Thyroid gland (tissue), 4 donors: ENCODE results near the gene CCND3. TPM values are rescaled to one million over a fixed set of nuclear protein-coding genes. Genes with fewer than 3 reads are reported as not detected.

Experiments used
- DNase-seq, 2 donors: peaks; one replicate each; pipeline ENCODE4 v3.0.0-alpha.2; 2019
- H3K27ac ChIP-seq, 3 donors: fragments of 200-600 bp; sonication (generic); 1 replicate in 2 of 3; 2 replicates in 1 of 3; pipeline ENCODE4 v1.5.1; 2016 to 2019; ENCODE audit warnings: mild to moderate bottlenecking in 1 of 3, moderate library complexity in 1 of 3
- H3K27me3 ChIP-seq: fragments of 200-600 bp; sonication (generic); one replicate; pipeline ENCODE4 v1.5.1; 2019
- H3K36me3 ChIP-seq, 2 donors: fragments of 200-600 bp; sonication (generic); one replicate each; pipeline ENCODE4 v1.5.1; 2016 to 2019
- H3K4me1 ChIP-seq, 2 donors: fragments of 200-600 bp; sonication (generic); one replicate each; pipeline ENCODE4 v1.5.1; 2017 to 2019
- H3K4me3 ChIP-seq, 3 donors: fragments of 200-600 bp; sonication (generic); replicated peaks in 1 of 3; 1 replicate in 2 of 3; 2 replicates in 1 of 3; pipeline ENCODE4 v1.5.1; 2016; ENCODE audit warnings: mild to moderate bottlenecking in 1 of 3
- H3K9me3 ChIP-seq: fragments of 200-600 bp; sonication (generic); one replicate; pipeline ENCODE4 v1.5.1; 2017
- CTCF ChIP-seq, 6 experiments: fragments of 200-600 bp in 3 of 6; fragments of 450-650 bp in 3 of 6; sonication (generic) in 3 of 6; IDR thresholded peaks; one replicate each; pipeline ENCODE4 v1.5.1; 2016 to 2019; ENCODE audit warnings: antibody characterized with exemption in 6 of 6, mild to moderate bottlenecking in 2 of 6, inconsistent platforms in 1 of 6, moderate library complexity in 1 of 6
- POLR2A ChIP-seq, 2 donors: fragments of 450-650 bp; IDR thresholded peaks; one replicate each; pipeline ENCODE4 v1.6.1; 2017; ENCODE audit warnings: antibody characterized with exemption in 2 of 2, mild to moderate bottlenecking in 2 of 2, moderate library complexity in 1 of 2
- WGBS, 2 donors: methylation state at CpG; one replicate each; pipeline ENCODE4 v1.1.5; 2017; 5-methylcytosine and 5-hydroxymethylcytosine counted together
- intact Hi-C: fragments of 100-400 bp; cut with DNase I; formaldehyde crosslinking; loops from one replicate; pipeline ENCODE4 v1.15.1; 2023
- total RNA-seq, 4 donors: library from RNA; depleted of rRNA; stranded (reverse); fragments of >200 nt; gene quantifications; one replicate each; pipeline ENCODE4 v1.2.3, GENCODE V29; 2016

CCND3 gene
- total RNA-seq, 4 donors from 2014 or later: 103 to 204 (median 166) TPM

- Histone ChIP-seq H3K27ac (no peak overlapping the region), H3K9me3 (no peaks in the 10 kb centered on the region), H3K4me3 (no peak overlapping the region), H3K4me1 (peaks cover under 1 to 6% of the 10 kb centered on the region in 2 donors), H3K36me3 (peaks cover 14 to 24% of the 10 kb centered on the region in 2 donors), H3K27me3 (no peaks in the 10 kb centered on the region)
- no peak for TF ChIP-seq POLR2A (IDR thresholded peaks at IDR 0.05)
- TF ChIP-seq CTCF (IDR thresholded peaks at IDR 0.05): no peak
- no peak for DNase-seq
- intact Hi-C loops: no loop called here
- 98 to 100% methylated on average over 4 of the region's 4 CpGs for WGBS, 2 donors
Observed at GRCh38 chr6:41914869-41915530, 26.6 kb downstream of the CCND3 start.

GRCh38 chr6:41914343-41914742, 27.3 kb downstream of the CCND3 start:
- intact Hi-C loops: no loop called here
- Histone ChIP-seq H3K36me3 (peaks cover 14 to 24% of the 10 kb centered on the region in 2 donors), H3K27me3 (no peaks in the 10 kb centered on the region), H3K4me1 (no peaks in the 10 kb centered on the region), H3K4me3 (no peak overlapping the region), H3K27ac (no peak overlapping the region), H3K9me3 (no peaks in the 10 kb centered on the region)
- TF ChIP-seq POLR2A (IDR thresholded peaks at IDR 0.05): no peak
- TF ChIP-seq CTCF (IDR thresholded peaks at IDR 0.05): no peak
- no peak for DNase-seq
- WGBS, 2 donors: 86% methylated on average over 2 of the region's 2 CpGs

DNA sequence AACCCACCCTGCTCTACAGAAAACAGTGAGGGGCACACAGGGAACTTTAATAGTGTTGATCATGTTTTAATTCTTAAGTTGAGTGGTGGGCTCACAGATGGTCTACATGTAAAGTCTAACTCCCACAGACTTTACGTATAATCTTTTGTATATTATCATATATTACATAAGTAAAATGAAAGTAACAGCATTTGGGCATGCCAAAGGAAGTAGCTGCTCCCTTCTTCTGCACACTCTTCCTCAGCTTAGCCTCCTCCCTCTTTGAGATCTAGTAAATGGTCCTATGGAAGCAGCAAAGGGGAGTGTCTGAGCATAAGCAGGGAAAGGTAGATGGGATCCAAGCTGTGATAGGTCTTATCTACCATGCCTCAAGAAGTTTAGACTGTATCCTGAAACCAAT, 31.9 kb downstream of the CCND3 start:
- 92 to 100% methylated on average over 1 of the region's 1 CpG for WGBS, 2 donors
- Histone ChIP-seq H3K4me1 (no peaks in the 10 kb centered on the region), H3K27me3 (no peaks in the 10 kb centered on the region), H3K9me3 (no peaks in the 10 kb centered on the region), H3K4me3 (no peak overlapping the region), H3K27ac (no peak overlapping the region), H3K36me3 (peaks cover 44 to 47% of the 10 kb centered on the region in 2 donors)
- no peak for TF ChIP-seq CTCF (IDR thresholded peaks at IDR 0.05)
- TF ChIP-seq POLR2A (IDR thresholded peaks at IDR 0.05): no peak
- no peak for DNase-seq
- intact Hi-C loops: no loop called here

DNA sequence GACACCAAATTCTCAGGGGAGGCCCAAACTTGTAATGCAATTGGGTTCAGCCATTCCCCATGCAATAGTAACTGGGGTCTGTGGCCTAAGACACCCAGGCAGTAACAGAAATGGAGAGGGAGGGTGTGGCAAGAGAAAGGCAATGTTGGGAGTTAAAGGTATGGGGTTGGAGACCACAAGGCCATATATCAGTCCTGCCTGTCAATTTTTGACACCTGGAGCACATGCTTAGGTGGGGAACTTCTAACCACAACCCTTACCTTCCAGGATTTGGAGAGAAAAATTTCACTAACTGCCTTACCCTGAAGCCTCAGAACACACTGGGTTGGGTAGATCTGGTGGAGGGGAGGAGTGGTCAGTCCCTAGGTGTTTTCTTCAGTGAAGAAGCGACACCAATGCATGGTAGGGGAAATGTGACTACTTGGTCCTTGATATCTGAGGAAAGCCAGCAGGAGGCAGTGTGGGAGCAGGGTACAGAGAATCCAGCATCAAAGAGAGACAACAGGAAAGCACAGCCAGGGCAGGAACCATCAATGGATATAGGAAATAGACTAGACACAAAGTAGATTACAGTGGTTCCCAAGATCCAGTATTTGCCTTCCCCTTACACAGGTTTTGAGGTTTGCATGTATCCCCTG, 39.6 kb downstream of the CCND3 start:
- Histone ChIP-seq H3K4me1 (no peaks in the 10 kb centered on the region), H3K4me3 (no peak overlapping the region), H3K27me3 (no peaks in the 10 kb centered on the region), H3K9me3 (no peaks in the 10 kb centered on the region), H3K27ac (no peak overlapping the region), H3K36me3 (peaks cover 16 to 22% of the 10 kb centered on the region in 2 donors)
- intact Hi-C loops: no loop called here
- TF ChIP-seq POLR2A (IDR thresholded peaks at IDR 0.05): no peak
- peak in 2 of 6 experiments; percentile 16 for TF ChIP-seq CTCF (IDR thresholded peaks at IDR 0.05)
- peak; percentile 13 to 15 for DNase-seq
- WGBS, 2 donors: 100% methylated on average over 1 of the region's 1 CpG

- H3K27me3 ChIP-seq: no peaks in the 10 kb centered on the region
- intact Hi-C loops: no loop called here
- no peaks in the 10 kb centered on the region for H3K9me3 ChIP-seq
- no peak for TF ChIP-seq CTCF (IDR thresholded peaks at IDR 0.05)
- TF ChIP-seq POLR2A (IDR thresholded peaks at IDR 0.05): no peak
- H3K27ac ChIP-seq: no peak overlapping the region
- no peak overlapping the region for H3K4me3 ChIP-seq
- DNase-seq: no peak
- H3K36me3 ChIP-seq: peaks cover 4 to 11% of the 10 kb centered on the region in 2 donors
- peaks cover 4 to 5% of the 10 kb centered on the region in 2 donors for H3K4me1 ChIP-seq
- WGBS, 2 donors: 85 to 89% methylated on average over 1 of the region's 1 CpG
Observed at GRCh38 chr6:41900861-41901260, 40.7 kb downstream of the CCND3 start.
